IPS DF 6.9 (cell line): ENCODE data around the gene SND1.

ENCODE experiments used
- DNase-seq: peaks from one replicate; pipeline ENCODE4 v3.0.0-alpha.2; 2013; ENCODE audit warnings: low read depth, low spot score
- H3K27ac ChIP-seq: one replicate; pipeline ENCODE4 v1.5.1; 2013; ENCODE audit warnings: low read length, control low read depth
- H3K27me3 ChIP-seq: 2 replicates; pipeline ENCODE4 v1.6.1; 2013; ENCODE audit warnings: mild to moderate bottlenecking, low read length; ENCODE audit not compliant: control insufficient read depth, insufficient read depth
- H3K36me3 ChIP-seq: 2 replicates; pipeline ENCODE4 v1.6.1; 2013; ENCODE audit warnings: low read length; ENCODE audit not compliant: control insufficient read depth, insufficient read depth
- H3K4me1 ChIP-seq: 2 replicates; pipeline ENCODE4 v1.6.1; 2013; ENCODE audit warnings: low read length; ENCODE audit not compliant: control insufficient read depth, insufficient read depth
- H3K4me3 ChIP-seq: 2 replicates; pipeline ENCODE4 v1.5.1; 2013; ENCODE audit warnings: mild to moderate bottlenecking, low read length
- H3K9me3 ChIP-seq: 2 replicates; pipeline ENCODE4 v1.6.1; 2013; ENCODE audit warnings: low read length, inconsistent platforms; ENCODE audit not compliant: control insufficient read depth, insufficient read depth
- whole genome bisulfite sequencing: extraction: QIAGEN DNeasy Blood & Tissue Kit; methylation state at CpG from one replicate; pipeline ENCODE4 v1.1.7; 2013; ENCODE audit warnings: mixed read lengths, missing lambda C conversion rate; ENCODE audit not compliant: insufficient read length, insufficient coverage; 5-methylcytosine and 5-hydroxymethylcytosine counted together

Gene SND1

GRCh38 chr7:128124786-128125185, 472.8 kb downstream of the SND1 start:
- Histone ChIP-seq H3K36me3 (no peaks in the 10 kb centered on the region), H3K9me3 (no peaks in the 10 kb centered on the region), H3K27ac (no peak overlapping the region), H3K27me3 (no peaks in the 10 kb centered on the region), H3K4me1 (no peaks in the 10 kb centered on the region), H3K4me3 (no peak overlapping the region)
- WGBS: no CpG with 5 or more reads among the region's 4 CpGs
- DNase-seq: no peak

DNA sequence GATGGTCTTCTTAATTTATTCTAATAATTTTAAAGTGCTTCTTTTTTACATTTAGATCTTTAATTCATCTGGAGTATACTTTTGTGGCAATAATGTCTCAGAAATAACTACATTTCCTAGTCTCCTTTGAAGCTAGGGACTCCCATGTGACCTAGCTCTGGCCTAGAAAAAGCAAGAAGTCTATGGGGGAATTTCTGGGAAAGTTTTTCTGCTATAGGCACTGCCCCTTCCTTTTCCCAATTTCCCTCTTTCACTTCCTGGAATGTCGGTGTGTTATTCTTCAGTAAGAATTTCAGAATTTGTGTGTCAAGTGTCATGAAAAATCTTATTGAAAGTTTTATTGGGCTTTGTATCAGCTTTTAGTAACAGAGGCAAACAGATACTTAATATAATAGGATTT, 473.8 kb downstream of the SND1 start:
- Histone ChIP-seq H3K4me3 (no peak overlapping the region), H3K27ac (no peak overlapping the region), H3K4me1 (no peaks in the 10 kb centered on the region), H3K27me3 (no peaks in the 10 kb centered on the region), H3K36me3 (no peaks in the 10 kb centered on the region), H3K9me3 (no peaks in the 10 kb centered on the region)
- no CpG with 5 or more reads among the region's 1 CpG for WGBS
- DNase-seq: no peak

DNA sequence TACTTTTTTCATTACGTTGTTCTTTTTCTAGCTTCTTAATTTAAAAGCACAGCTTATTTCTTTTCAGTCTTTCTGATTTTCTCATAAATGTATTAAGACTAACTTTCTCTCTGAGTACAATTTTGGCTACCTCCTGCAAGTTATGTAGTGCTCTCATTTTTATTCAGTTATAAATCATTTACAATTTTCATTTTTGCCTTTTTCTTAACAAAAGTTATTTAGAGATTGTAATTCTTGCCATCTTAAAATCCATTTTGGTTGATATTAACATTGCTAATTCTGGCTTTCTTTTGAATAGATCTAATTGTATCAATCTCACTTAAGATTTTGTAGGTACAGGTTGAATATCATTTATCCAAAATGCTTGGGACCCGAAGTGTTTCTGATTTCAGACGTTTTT, 476.4 kb downstream of the SND1 start:
- no peak for DNase-seq
- H3K4me3 ChIP-seq: no peak overlapping the region
- no peaks in the 10 kb centered on the region for H3K9me3 ChIP-seq
- H3K36me3 ChIP-seq: no peaks in the 10 kb centered on the region
- H3K27ac ChIP-seq: no peak overlapping the region
- H3K27me3 ChIP-seq: no peaks in the 10 kb centered on the region
- 100% methylated on average over 1 of the region's 3 CpGs for WGBS
- H3K4me1 ChIP-seq: no peaks in the 10 kb centered on the region

- no peaks in the 10 kb centered on the region for H3K9me3 ChIP-seq
- WGBS: no CpG with 5 or more reads among the region's 12 CpGs
- no peak for DNase-seq
- no peak overlapping the region for H3K27ac ChIP-seq
- H3K4me3 ChIP-seq: no peak overlapping the region
- H3K4me1 ChIP-seq: no peaks in the 10 kb centered on the region
- no peaks in the 10 kb centered on the region for H3K36me3 ChIP-seq
- no peaks in the 10 kb centered on the region for H3K27me3 ChIP-seq
These were observed 477.4 kb downstream of the SND1 start for GRCh38 chr7:128129224-128129864.

GRCh38 chr7:128131115-128131514, 479.1 kb downstream of the SND1 start:
- Histone ChIP-seq H3K4me3 (no peak overlapping the region), H3K27me3 (peaks cover 9% of the 10 kb centered on the region; the same call in 1 of the 2 replicates)

GRCh38 chr7:128131731-128132130, 479.7 kb downstream of the SND1 start:
- H3K4me3 ChIP-seq: no peak overlapping the region
- peaks cover 11% of the 10 kb centered on the region; the same call in 1 of the 2 replicates for H3K27me3 ChIP-seq
- no CpG with 5 or more reads among the region's 4 CpGs for WGBS
- DNase-seq: no peak
- H3K4me1 ChIP-seq: 0 out of 2 replicates have a peak, but pooled peaks cover 2% of the 10 kb centered on the region
- no peak overlapping the region for H3K27ac ChIP-seq
- H3K36me3 ChIP-seq: no peaks in the 10 kb centered on the region
- no peaks in the 10 kb centered on the region for H3K9me3 ChIP-seq

More at GRCh38 chr7:128131115-128131514, 479.1 kb downstream of the SND1 start:
- no CpG with 5 or more reads among the region's 2 CpGs for WGBS
- no peaks in the 10 kb centered on the region for H3K36me3 ChIP-seq
- H3K4me1 ChIP-seq: 0 out of 2 replicates have a peak, but pooled peaks cover 2% of the 10 kb centered on the region
- H3K27ac ChIP-seq: no peak overlapping the region
- H3K9me3 ChIP-seq: no peaks in the 10 kb centered on the region
- DNase-seq: no peak

DNA sequence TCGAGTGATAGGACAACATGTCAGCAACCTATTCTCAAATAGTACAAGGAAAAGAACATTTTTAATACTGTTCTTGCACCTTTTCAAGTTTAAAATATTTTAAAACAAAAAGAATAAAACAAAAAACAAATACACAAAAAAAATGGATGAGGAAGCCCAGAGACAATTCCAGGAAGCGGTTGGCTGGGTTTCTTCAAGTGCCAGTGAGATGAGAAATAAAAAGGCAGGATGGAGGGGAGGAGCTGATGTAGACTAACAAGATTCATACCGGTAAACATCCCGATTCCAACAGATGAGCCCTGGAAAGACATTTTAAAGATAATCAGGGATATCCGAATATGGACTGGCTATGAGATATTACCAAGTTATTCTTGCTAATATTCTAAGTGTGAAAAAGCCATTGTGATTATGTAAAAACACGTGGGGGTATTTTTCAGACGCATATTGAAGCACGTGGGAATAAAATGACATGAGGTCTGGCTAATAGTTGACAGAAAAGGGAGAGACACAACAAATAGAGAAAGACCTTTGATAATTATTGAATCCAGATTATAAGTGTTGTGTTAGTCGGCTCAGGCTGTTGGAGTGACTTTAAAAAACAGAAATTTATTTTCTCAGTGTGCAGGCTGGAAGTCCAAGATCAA, 480.6 kb downstream of the SND1 start:
- no peak overlapping the region for H3K4me3 ChIP-seq
- WGBS: no CpG with 5 or more reads among the region's 9 CpGs
- H3K36me3 ChIP-seq: no peaks in the 10 kb centered on the region
- DNase-seq: no peak
- H3K4me1 ChIP-seq: 0 out of 2 replicates have a peak, but pooled peaks cover 2% of the 10 kb centered on the region
- peaks cover 14% of the 10 kb centered on the region; the same call in 1 of the 2 replicates for H3K27me3 ChIP-seq
- no peak overlapping the region for H3K27ac ChIP-seq
- no peaks in the 10 kb centered on the region for H3K9me3 ChIP-seq

DNA sequence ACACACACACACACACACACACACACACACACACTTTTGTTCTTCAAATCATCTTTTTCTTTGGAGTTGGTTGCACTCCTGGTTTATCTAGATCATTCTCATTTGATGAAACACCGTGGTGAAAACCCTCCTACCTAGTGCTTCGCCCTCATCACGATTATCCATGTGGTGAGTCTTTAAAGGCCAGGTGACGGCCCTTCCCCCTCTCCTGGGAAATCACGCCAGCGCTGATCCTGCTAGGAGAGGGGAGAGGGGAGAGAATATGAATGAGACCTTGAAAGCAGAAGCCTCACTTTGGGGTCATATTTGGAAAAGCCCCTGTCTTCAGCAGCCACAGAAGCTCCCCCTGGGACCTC, 483.1 kb downstream of the SND1 start:
- Histone ChIP-seq H3K27me3 (peaks cover 14% of the 10 kb centered on the region; the same call in 1 of the 2 replicates), H3K9me3 (no peaks in the 10 kb centered on the region), H3K36me3 (no peaks in the 10 kb centered on the region), H3K27ac (no peak overlapping the region), H3K4me1 (0 out of 2 replicates have a peak, but pooled peaks cover 2% of the 10 kb centered on the region), H3K4me3 (no peak overlapping the region; the same call in 1 of the 2 replicates)
- DNase-seq: no peak
- no CpG with 5 or more reads among the region's 6 CpGs for WGBS

- H3K27me3 ChIP-seq: peaks cover 14% of the 10 kb centered on the region; the same call in 1 of the 2 replicates
- H3K36me3 ChIP-seq: no peaks in the 10 kb centered on the region
- WGBS: no CpG with 5 or more reads among the region's 57 CpGs
- peak overlapping the region; percentile 62; the same call in 1 of the 2 replicates for H3K4me3 ChIP-seq
- H3K27ac ChIP-seq: no peak overlapping the region
- no peaks in the 10 kb centered on the region for H3K9me3 ChIP-seq
- no peak for DNase-seq
- 0 out of 2 replicates have a peak, but pooled peaks cover 2% of the 10 kb centered on the region for H3K4me1 ChIP-seq
These were observed 483.7 kb downstream of the SND1 start for GRCh38 chr7:128135515-128136214.

DNA sequence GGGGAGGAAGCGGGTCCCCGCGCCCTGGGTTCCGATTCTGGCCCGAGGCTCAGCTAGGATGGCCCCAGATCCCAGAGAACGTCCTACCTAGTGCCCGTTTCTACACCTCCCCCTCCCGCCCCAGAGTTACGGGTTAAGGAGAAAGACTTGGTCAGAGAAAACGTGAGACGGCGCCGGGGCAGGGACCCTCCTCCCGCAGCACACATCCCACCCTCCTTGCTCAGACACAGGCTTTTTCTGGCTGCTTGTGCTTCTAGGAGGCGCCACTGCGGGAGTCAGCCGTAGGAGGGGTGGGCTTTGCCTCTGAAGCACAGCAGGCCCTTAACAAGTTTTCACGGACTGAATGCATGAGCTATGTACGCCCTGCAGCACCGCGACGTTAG, 484.2 kb downstream of the SND1 start:
- peaks cover 14% of the 10 kb centered on the region; the same call in 1 of the 2 replicates for H3K27me3 ChIP-seq
- DNase-seq: no peak
- 0 out of 2 replicates have a peak, but pooled peaks cover 2% of the 10 kb centered on the region for H3K4me1 ChIP-seq
- H3K36me3 ChIP-seq: no peaks in the 10 kb centered on the region
- no CpG with 5 or more reads among the region's 22 CpGs for WGBS
- H3K27ac ChIP-seq: no peak overlapping the region
- H3K9me3 ChIP-seq: no peaks in the 10 kb centered on the region
- peak overlapping the region; percentile 62; the same call in 1 of the 2 replicates for H3K4me3 ChIP-seq
